ENCODE results near the gene GNA15.

The GNA15 gene

GRCh38 chr19:3123956-3124355, 11.9 kb upstream of the GNA15 start:
- H3K27me3 ChIP-seq (ENCODE audit: insufficient read depth, low read length), result no peaks in the 10 kb centered on the region
- no peaks in the 10 kb centered on the region for H3K9me3 ChIP-seq (ENCODE audit: insufficient read depth, low read depth, low read length)
- no peak overlapping the region for H3K9ac ChIP-seq (ENCODE audit: low read depth, low read length)
- no peaks in the 10 kb centered on the region for H3K4me1 ChIP-seq (ENCODE audit: insufficient read depth, low read length)
- H3K27ac ChIP-seq (ENCODE audit: low read depth, low read length), result no peak overlapping the region
- peaks cover 4% of the 10 kb centered on the region for H3K36me3 ChIP-seq (ENCODE audit: insufficient read depth, low read length)
- WGBS, result 91% methylated on average over 8 of the region's 8 CpGs
- H3K4me3 ChIP-seq (ENCODE audit: low read length), result no peak overlapping the region

DNA sequence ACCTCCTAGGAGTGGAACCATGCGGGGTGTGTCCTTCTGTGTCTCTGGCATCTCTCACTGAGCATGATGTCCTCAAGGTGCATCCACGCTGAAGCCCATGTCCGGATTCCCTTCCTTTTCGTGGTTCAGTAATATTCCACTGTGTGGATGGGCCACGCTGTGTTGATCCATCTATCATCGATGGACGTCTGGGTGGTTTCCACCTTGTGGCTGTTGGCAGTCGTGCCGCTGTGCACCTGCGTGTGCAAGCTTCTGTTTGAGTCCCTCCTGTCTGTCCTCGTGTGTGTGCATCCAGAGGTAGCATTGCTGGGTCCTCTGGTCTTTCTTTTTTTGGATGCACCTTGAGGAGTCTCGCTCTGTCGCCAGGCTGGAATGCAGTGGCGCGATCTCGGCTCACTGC, 11.2 kb upstream of the GNA15 start:
- no peak overlapping the region for H3K4me3 ChIP-seq (ENCODE audit: low read length)
- peaks cover 4% of the 10 kb centered on the region for H3K36me3 ChIP-seq (ENCODE audit: insufficient read depth, low read length)
- WGBS, result 91% methylated on average over 16 of the region's 16 CpGs
- no peaks in the 10 kb centered on the region for H3K27me3 ChIP-seq (ENCODE audit: insufficient read depth, low read length)
- H3K27ac ChIP-seq (ENCODE audit: low read depth, low read length), result no peak overlapping the region
- no peaks in the 10 kb centered on the region for H3K9me3 ChIP-seq (ENCODE audit: insufficient read depth, low read depth, low read length)
- no peaks in the 10 kb centered on the region for H3K4me1 ChIP-seq (ENCODE audit: insufficient read depth, low read length)
- no peak overlapping the region for H3K9ac ChIP-seq (ENCODE audit: low read depth, low read length)

DNA sequence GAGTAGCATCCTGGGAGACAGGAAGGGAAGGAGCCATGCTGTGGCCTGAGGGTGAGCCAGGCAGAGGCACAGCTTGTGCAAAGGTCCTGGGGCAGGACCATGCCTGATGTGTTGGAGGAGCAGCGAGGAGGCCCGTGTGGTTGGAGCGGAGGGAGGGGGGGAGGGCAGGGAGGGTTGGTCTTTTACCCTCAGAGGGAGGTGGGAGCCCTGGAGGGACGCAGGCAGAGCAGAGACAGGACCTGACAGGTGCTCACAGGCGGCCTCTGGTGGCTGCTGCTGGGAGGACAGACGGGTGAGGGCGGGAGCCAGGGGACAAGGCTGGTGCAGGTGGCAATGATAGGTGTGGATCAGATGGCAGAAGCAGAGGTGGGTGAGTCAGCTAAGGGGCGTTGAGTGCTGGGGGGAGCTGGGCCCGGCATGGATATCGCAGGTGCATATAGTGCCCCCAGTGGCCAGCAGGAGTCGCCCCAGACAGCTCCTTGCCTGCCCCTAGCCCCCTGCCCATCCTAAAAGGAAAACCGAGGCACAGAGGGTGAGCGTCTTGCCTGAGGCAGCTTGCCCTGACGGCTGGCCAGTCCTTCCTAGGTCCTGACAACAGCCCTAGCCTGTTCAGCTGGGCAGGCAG, 9.8 kb upstream of the GNA15 start:
- Histone ChIP-seq H3K4me3 (ENCODE audit: low read length) (no peak overlapping the region), H3K9ac (ENCODE audit: low read depth, low read length) (no peak overlapping the region), H3K27me3 (ENCODE audit: insufficient read depth, low read length) (no peaks in the 10 kb centered on the region), H3K27ac (ENCODE audit: low read depth, low read length) (no peak overlapping the region), H3K9me3 (ENCODE audit: insufficient read depth, low read depth, low read length) (no peaks in the 10 kb centered on the region), H3K4me1 (ENCODE audit: insufficient read depth, low read length) (no peaks in the 10 kb centered on the region), H3K36me3 (ENCODE audit: insufficient read depth, low read length) (peaks cover 2% of the 10 kb centered on the region)
- WGBS, result 21% methylated on average over 14 of the region's 14 CpGs

DNA sequence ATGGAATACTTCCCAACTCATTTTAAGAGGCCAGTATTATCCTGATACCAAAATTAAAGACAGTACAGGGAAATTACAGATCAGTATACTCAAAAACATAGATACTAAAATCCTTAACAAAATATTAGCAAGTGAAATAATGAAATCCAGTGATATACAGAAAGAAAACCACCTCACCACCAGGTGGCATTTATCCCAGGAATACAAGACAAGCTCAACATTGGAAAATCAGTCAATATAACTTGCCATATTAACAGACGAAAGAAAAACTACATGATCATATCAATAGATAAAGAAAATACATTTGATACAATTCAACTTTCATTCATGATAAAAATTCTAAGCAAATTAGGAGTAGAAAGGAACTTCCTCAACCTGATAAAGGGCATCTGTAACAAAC, 6.7 kb upstream of the GNA15 start:
- no peaks in the 10 kb centered on the region for H3K27me3 ChIP-seq (ENCODE audit: insufficient read depth, low read length)
- no peak overlapping the region for H3K4me3 ChIP-seq (ENCODE audit: low read length)
- no peak overlapping the region for H3K27ac ChIP-seq (ENCODE audit: low read depth, low read length)
- H3K9ac ChIP-seq (ENCODE audit: low read depth, low read length), result no peak overlapping the region
- no peaks in the 10 kb centered on the region for H3K9me3 ChIP-seq (ENCODE audit: insufficient read depth, low read depth, low read length)
- no peaks in the 10 kb centered on the region for H3K4me1 ChIP-seq (ENCODE audit: insufficient read depth, low read length)
- H3K36me3 ChIP-seq (ENCODE audit: insufficient read depth, low read length), result no peaks in the 10 kb centered on the region
- WGBS, result no CpG with 5 or more reads among the region's 1 CpG

DNA sequence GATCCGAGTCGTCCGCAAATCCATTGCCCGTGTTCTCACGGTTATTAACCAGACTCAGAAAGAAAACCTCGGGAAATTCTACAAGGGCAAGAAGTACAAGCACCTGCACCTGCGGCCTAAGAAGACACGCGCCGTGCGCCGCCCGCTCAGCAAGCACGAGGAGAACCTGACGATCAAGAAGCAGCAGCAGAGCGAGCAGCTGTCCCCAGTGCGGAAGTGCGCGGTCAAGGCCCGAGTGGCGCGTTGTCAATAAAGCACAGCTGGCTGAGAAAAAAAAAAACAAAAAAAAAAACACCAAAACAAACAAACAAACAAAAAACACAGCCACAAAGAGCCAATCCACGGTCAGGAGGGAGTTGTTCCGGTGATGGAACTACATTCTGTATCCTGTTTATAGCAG, 4.7 kb upstream of the GNA15 start:
- Histone ChIP-seq H3K4me1 (ENCODE audit: insufficient read depth, low read length) (no peaks in the 10 kb centered on the region), H3K9me3 (ENCODE audit: insufficient read depth, low read depth, low read length) (no peaks in the 10 kb centered on the region), H3K9ac (ENCODE audit: low read depth, low read length) (no peak overlapping the region), H3K4me3 (ENCODE audit: low read length) (no peak overlapping the region), H3K36me3 (ENCODE audit: insufficient read depth, low read length) (no peaks in the 10 kb centered on the region), H3K27ac (ENCODE audit: low read depth, low read length) (no peak overlapping the region), H3K27me3 (ENCODE audit: insufficient read depth, low read length) (no peaks in the 10 kb centered on the region)
- WGBS, result 95% methylated on average over 24 of the region's 24 CpGs

DNA sequence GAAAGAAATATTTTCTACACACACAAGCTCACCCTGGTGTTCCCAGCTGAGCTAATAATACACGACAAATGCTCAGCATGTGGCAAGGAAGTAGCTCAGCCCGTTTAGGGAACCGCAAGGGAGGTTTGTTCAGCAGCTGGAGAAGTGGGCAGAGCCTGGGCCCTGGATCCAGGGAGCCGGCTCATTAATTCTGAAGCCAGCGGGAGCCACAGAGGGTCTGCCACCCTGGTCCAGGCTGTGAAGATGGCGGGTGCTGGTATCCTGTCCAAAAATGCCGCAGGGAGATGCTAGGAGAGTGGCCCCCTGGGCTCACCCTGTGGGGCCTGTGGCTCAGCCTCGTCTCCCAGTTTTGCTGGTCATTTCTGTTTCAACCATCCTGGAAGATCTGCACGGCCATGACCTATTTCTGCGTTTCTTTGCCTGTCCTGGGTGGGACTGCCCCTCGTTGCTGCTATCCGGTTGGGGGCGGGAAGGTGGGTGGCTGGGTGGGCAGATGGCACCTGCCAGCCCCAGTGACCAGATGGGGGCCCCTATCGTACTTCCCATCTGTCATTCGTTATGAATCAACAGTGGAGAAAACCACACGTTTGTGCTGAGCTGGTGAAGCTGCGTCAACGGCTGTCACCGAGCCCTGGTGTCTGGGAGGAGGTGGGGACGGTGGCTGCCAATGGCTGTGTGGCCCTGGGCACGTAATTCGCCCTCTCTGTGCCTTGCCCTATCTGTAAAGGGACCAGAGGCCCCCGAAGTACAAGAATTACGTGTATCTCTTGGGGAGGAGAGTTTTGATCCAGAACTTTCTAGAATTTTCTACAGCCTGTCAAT, 2.7 kb upstream of the GNA15 start:
- Histone ChIP-seq H3K4me1 (ENCODE audit: insufficient read depth, low read length) (no peaks in the 10 kb centered on the region), H3K9ac (ENCODE audit: low read depth, low read length) (no peak overlapping the region), H3K27me3 (ENCODE audit: insufficient read depth, low read length) (no peaks in the 10 kb centered on the region), H3K27ac (ENCODE audit: low read depth, low read length) (no peak overlapping the region), H3K4me3 (ENCODE audit: low read length) (no peak overlapping the region), H3K9me3 (ENCODE audit: insufficient read depth, low read depth, low read length) (no peaks in the 10 kb centered on the region), H3K36me3 (ENCODE audit: insufficient read depth, low read length) (no peaks in the 10 kb centered on the region)
- WGBS, result 77% methylated on average over 24 of the region's 24 CpGs

- Histone ChIP-seq H3K27ac (ENCODE audit: low read depth, low read length) (no peak overlapping the region), H3K9me3 (ENCODE audit: insufficient read depth, low read depth, low read length) (no peaks in the 10 kb centered on the region), H3K9ac (ENCODE audit: low read depth, low read length) (no peak overlapping the region), H3K36me3 (ENCODE audit: insufficient read depth, low read length) (no peaks in the 10 kb centered on the region), H3K27me3 (ENCODE audit: insufficient read depth, low read length) (no peaks in the 10 kb centered on the region), H3K4me3 (ENCODE audit: low read length) (no peak overlapping the region), H3K4me1 (ENCODE audit: insufficient read depth, low read length) (no peaks in the 10 kb centered on the region)
- 86% methylated on average over 4 of the region's 4 CpGs for WGBS
These were observed 2.1 kb upstream of the GNA15 start for GRCh38 chr19:3133793-3134116.

- no peak overlapping the region for H3K27ac ChIP-seq (ENCODE audit: low read depth, low read length)
- no peaks in the 10 kb centered on the region for H3K27me3 ChIP-seq (ENCODE audit: insufficient read depth, low read length)
- H3K4me1 ChIP-seq (ENCODE audit: insufficient read depth, low read length), result no peaks in the 10 kb centered on the region
- no peak overlapping the region for H3K9ac ChIP-seq (ENCODE audit: low read depth, low read length)
- H3K9me3 ChIP-seq (ENCODE audit: insufficient read depth, low read depth, low read length), result no peaks in the 10 kb centered on the region
- 91% methylated on average over 16 of the region's 16 CpGs for WGBS
- H3K36me3 ChIP-seq (ENCODE audit: insufficient read depth, low read length), result no peaks in the 10 kb centered on the region
- H3K4me3 ChIP-seq (ENCODE audit: low read length), result no peak overlapping the region
These were observed 837 bp downstream of the GNA15 start for GRCh38 chr19:3136684-3137055.

GRCh38 chr19:3137119-3137518, 1.3 kb downstream of the GNA15 start:
- no peaks in the 10 kb centered on the region for H3K36me3 ChIP-seq (ENCODE audit: insufficient read depth, low read length)
- no peak overlapping the region for H3K4me3 ChIP-seq (ENCODE audit: low read length)
- no peaks in the 10 kb centered on the region for H3K4me1 ChIP-seq (ENCODE audit: insufficient read depth, low read length)
- 92% methylated on average over 7 of the region's 7 CpGs for WGBS
- no peaks in the 10 kb centered on the region for H3K27me3 ChIP-seq (ENCODE audit: insufficient read depth, low read length)
- no peak overlapping the region for H3K9ac ChIP-seq (ENCODE audit: low read depth, low read length)
- H3K27ac ChIP-seq (ENCODE audit: low read depth, low read length), result no peak overlapping the region
- no peaks in the 10 kb centered on the region for H3K9me3 ChIP-seq (ENCODE audit: insufficient read depth, low read depth, low read length)

GRCh38 chr19:3138268-3138667, 2.4 kb downstream of the GNA15 start:
- Histone ChIP-seq H3K4me3 (ENCODE audit: low read length) (no peak overlapping the region), H3K9ac (ENCODE audit: low read depth, low read length) (no peak overlapping the region), H3K27me3 (ENCODE audit: insufficient read depth, low read length) (no peaks in the 10 kb centered on the region), H3K36me3 (ENCODE audit: insufficient read depth, low read length) (no peaks in the 10 kb centered on the region), H3K4me1 (ENCODE audit: insufficient read depth, low read length) (no peaks in the 10 kb centered on the region), H3K9me3 (ENCODE audit: insufficient read depth, low read depth, low read length) (no peaks in the 10 kb centered on the region), H3K27ac (ENCODE audit: low read depth, low read length) (no peak overlapping the region)
- 85% methylated on average over 14 of the region's 15 CpGs for WGBS

DNA sequence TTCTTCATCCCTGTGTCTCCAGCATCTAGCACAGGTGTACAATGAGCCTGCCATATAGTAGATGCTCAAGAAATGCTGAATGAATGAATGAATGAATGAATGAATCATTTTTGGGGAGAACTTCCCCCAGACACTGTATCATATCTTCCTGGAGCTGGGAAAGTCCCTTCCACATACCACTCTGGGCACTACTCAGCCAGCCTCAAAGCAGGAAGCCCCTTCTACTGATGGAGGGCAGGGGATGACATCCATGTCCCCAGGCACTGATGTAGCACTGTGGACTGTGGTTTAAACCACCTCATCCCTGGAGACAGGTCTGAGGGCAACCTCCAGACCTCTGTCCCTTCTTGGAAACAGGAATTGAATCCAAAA, 4.8 kb downstream of the GNA15 start:
- Histone ChIP-seq H3K4me1 (ENCODE audit: insufficient read depth, low read length) (no peaks in the 10 kb centered on the region), H3K36me3 (ENCODE audit: insufficient read depth, low read length) (no peaks in the 10 kb centered on the region), H3K9me3 (ENCODE audit: insufficient read depth, low read depth, low read length) (no peaks in the 10 kb centered on the region), H3K4me3 (ENCODE audit: low read length) (no peak overlapping the region), H3K27me3 (ENCODE audit: insufficient read depth, low read length) (no peaks in the 10 kb centered on the region), H3K9ac (ENCODE audit: low read depth, low read length) (no peak overlapping the region), H3K27ac (ENCODE audit: low read depth, low read length) (no peak overlapping the region)

DNA sequence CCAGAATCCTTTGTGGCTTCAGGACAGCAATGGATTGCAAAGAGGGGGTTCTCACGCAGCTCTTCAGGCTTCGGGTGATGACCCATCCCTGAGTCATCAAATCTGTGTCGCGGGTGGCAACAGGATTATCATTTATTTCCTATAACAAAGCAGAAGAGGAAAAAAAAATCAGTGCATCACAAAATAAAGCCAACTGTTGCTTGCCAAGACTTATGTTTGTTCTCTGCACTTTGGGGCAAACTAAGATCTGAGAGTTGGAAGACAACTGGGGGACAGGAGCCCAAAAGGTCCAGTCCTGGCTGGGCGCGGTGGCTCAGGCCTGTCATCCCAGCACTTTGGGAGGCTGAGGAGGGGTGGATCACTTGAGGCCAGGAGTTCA, 6.4 kb downstream of the GNA15 start:
- Histone ChIP-seq H3K9me3 (ENCODE audit: insufficient read depth, low read depth, low read length) (no peaks in the 10 kb centered on the region), H3K27me3 (ENCODE audit: insufficient read depth, low read length) (no peaks in the 10 kb centered on the region), H3K27ac (ENCODE audit: low read depth, low read length) (no peak overlapping the region), H3K36me3 (ENCODE audit: insufficient read depth, low read length) (no peaks in the 10 kb centered on the region), H3K4me3 (ENCODE audit: low read length) (no peak overlapping the region), H3K4me1 (ENCODE audit: insufficient read depth, low read length) (no peaks in the 10 kb centered on the region), H3K9ac (ENCODE audit: low read depth, low read length) (no peak overlapping the region)
- WGBS, result 90% methylated on average over 6 of the region's 6 CpGs

All from HUES64 (cell line).